Activated CD4-positive, alpha-beta memory T cell treated with anti-CD3 and anti-CD28 coated beads, Interleukin-2, amount 10 ng/mL, durations not matched to agents 7 days and 5 days (primary cell): ENCODE measurements around the gene STX17. TPM values are rescaled to one million over a fixed set of nuclear protein-coding genes. Genes with fewer than 3 reads are reported as not detected.
"Not testable (repeated sequence)": the region's sequence is repeated elsewhere in the genome, so short reads cannot be mapped to it uniquely, and the experiment has no call there.

Source experiments
- CTCF ChIA-PET: fragments of 350-600 bp; sonication (Branson Sonifier 250); formaldehyde crosslinking; loops from one replicate; lab custom pipeline; 2021; ENCODE audit warnings: antibody characterized with exemption, inconsistent platforms; lab: Charles Lee
- POLR2A ChIA-PET: fragments of 350-600 bp; sonication (Branson Sonifier 250); formaldehyde crosslinking; loops from one replicate; lab custom pipeline; 2021; ENCODE audit warnings: antibody characterized with exemption; lab: Charles Lee
- DNase-seq: peaks from one replicate; pipeline ENCODE4 v3.0.0-alpha.2; 2020
- H3K27ac Mint-ChIP-seq: one replicate; pipeline ENCODE4 v1.8.0; 2021; ENCODE audit warnings: mild to moderate bottlenecking, mixed read lengths
- H3K27me3 Mint-ChIP-seq: one replicate; pipeline ENCODE4 v1.8.0; 2021; ENCODE audit warnings: mixed read lengths
- H3K36me3 Mint-ChIP-seq: one replicate; pipeline ENCODE4 v1.8.0; 2021; ENCODE audit warnings: low read depth, mixed read lengths
- H3K4me1 Mint-ChIP-seq: one replicate; pipeline ENCODE4 v1.8.0; 2021; ENCODE audit warnings: mixed read lengths
- H3K4me3 Mint-ChIP-seq: one replicate; pipeline ENCODE4 v1.8.0; 2021; ENCODE audit warnings: mild to moderate bottlenecking, mixed read lengths
- H3K9me3 Mint-ChIP-seq: one replicate; pipeline ENCODE4 v1.8.0; 2021; ENCODE audit warnings: mixed read lengths
- total RNA-seq, 2 experiments: library from RNA; stranded (reverse); gene quantifications; one replicate each; pipeline ENCODE4 v1.2.3, GENCODE V29; 2021

The STX17 gene
- total RNA-seq, 2 experiments from 2014 or later, result 35.8 to 37.3 TPM

DNA sequence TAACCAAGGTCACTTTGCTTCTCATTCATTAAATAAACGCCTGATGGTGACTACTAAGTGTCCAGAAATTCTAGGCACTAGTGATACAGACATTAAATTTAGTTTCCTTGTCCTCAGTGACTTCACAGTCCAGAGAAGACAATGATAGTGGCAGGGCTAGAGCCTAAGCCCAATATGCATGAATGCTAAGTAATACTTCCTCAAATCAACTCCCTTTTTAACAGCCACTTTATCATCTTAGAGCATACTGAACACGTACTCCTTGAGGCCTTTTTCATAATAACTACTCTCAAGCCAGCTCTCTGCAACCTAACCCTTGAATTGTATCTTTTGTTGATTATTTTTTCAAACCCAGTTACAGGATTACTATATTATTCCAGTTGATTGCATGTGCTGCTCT is 74.1 kb downstream of the STX17 start:
- Mint-ChIP-seq H3K27me3 (no peaks in the 10 kb centered on the region), H3K4me1 (no peaks in the 10 kb centered on the region), H3K9me3 (no peaks in the 10 kb centered on the region), H3K4me3 (no peak overlapping the region), H3K27ac (no peak overlapping the region), H3K36me3 (peaks cover 2% of the 10 kb centered on the region)
- no peak for DNase-seq
- POLR2A ChIA-PET, result no interaction called here
- CTCF ChIA-PET, result interaction anchor here (0.9 to 1.4 kb wide), 3 partner anchors 156 to 344 kb away, joined by 3 read pairs; no protein-coding TSS in a partner anchor

DNA sequence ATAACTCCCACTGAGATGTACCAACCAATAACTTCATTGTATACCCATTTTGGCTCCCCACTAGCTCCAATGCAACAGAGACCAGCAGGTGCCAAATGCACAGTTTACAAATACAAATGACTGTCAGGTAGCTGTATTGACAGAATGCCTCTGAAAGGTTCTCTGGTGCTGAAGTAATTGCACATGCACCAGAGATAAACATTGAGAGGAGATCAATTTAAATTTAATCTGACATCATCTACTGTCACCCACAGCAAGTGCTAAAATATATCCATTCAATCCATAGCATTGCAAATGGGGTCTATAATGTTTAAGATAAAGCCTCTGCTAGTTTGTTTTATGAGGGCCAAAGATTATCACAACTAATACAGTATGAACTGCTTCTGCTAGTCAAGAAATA is 80.2 kb downstream of the STX17 start:
- Mint-ChIP-seq H3K27ac (no peak overlapping the region), H3K27me3 (no peaks in the 10 kb centered on the region), H3K4me1 (no peaks in the 10 kb centered on the region), H3K4me3 (no peak overlapping the region), H3K9me3 (peaks cover 12% of the 10 kb centered on the region), H3K36me3 (peaks cover 36% of the 10 kb centered on the region)
- CTCF ChIA-PET, result interaction anchor here (2.0 kb wide), 1 partner anchor 162 kb away, joined by 5 read pairs; no protein-coding TSS in a partner anchor
- no peak for DNase-seq
- POLR2A ChIA-PET, result interaction anchor here (1.1 kb wide), 1 partner anchor 12 kb away, joined by 3 read pairs; no protein-coding TSS in a partner anchor

DNA sequence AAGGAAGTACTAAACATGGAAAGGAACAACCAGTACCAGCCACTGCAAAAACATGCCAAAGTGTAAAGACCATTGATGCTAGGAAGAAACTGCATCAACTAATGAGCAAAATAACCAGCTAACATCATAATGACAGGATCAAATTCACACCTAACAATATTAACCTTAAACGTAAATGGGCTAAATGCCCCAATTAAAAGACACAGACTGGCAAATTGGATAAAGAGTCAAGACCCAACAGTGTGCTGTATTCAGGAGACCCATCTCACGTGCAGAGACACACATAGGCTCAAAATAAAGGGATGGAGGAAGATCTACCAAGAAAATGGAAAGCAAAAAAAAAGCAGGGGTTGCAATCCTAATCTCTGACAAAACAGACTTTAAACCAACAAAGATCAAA is 84.1 kb downstream of the STX17 start:
- CTCF ChIA-PET, POLR2A ChIA-PET, H3K4me3 Mint-ChIP-seq, H3K4me1 Mint-ChIP-seq, DNase-seq, H3K27me3 Mint-ChIP-seq, H3K27ac Mint-ChIP-seq: not testable (repeated sequence)
- Mint-ChIP-seq H3K36me3 (peaks cover 60% of the 10 kb centered on the region), H3K9me3 (peaks cover 12% of the 10 kb centered on the region)

DNA sequence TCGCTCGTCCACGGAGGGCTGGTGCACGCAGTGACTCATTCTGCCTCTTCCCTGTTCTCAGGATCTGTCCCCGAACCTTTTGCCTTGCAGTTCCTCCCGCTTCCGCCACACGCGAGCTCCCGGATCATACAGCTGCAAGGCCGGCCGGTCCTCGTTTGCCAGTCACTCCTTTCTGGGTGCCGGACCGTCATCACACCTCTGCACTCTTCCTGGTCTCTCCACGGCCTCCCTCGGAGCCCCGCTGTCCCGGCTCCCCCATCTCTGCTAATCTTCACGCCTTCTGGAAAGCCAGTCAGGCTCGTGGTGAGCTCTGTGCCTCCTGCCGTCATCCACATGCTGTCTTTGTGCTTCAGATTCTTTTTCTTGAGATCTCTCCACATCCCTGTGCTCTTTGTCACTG is 91.8 kb downstream of the STX17 start:
- ChIA-PET POLR2A (interaction anchor here (0.9 kb wide), 1 partner anchor 11 kb away, joined by 3 read pairs; no protein-coding TSS in a partner anchor), CTCF (no interaction called here)
- Mint-ChIP-seq H3K4me3 (no peak overlapping the region), H3K27ac (no peak overlapping the region), H3K27me3 (no peaks in the 10 kb centered on the region), H3K4me1 (no peaks in the 10 kb centered on the region), H3K36me3 (peaks cover 54% of the 10 kb centered on the region), H3K9me3 (no peaks in the 10 kb centered on the region)
- DNase-seq, result no peak

DNA sequence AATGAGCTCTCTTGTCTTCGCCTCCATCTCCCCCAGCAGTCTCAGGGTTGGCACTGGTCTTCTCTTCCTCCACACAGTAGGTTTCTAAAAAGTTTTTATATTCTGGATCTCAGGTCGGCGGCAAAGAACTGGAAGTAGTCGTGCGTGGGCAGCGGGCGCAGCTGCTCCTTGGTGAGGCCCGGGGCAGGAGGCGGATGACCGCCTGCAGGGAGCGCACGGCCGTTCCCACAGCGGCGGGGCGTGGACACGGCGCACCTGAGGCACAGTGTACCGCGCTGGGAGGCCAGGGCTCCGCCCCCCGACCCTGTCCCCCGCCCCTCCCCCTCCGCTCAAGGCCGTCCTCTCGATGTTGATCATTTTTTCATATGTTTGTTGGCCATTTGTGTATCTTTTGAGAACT is 92.4 kb downstream of the STX17 start:
- ChIA-PET POLR2A (interaction anchor here (0.9 kb wide), 1 partner anchor 12 kb away, joined by 3 read pairs; no protein-coding TSS in a partner anchor), CTCF (no interaction called here)
- peaks cover 56% of the 10 kb centered on the region for H3K36me3 Mint-ChIP-seq
- no peak for DNase-seq
- H3K4me1 Mint-ChIP-seq, result no peaks in the 10 kb centered on the region
- no peak overlapping the region for H3K27ac Mint-ChIP-seq
- H3K27me3 Mint-ChIP-seq, result no peaks in the 10 kb centered on the region
- H3K4me3 Mint-ChIP-seq, result no peak overlapping the region
- no peaks in the 10 kb centered on the region for H3K9me3 Mint-ChIP-seq

DNA sequence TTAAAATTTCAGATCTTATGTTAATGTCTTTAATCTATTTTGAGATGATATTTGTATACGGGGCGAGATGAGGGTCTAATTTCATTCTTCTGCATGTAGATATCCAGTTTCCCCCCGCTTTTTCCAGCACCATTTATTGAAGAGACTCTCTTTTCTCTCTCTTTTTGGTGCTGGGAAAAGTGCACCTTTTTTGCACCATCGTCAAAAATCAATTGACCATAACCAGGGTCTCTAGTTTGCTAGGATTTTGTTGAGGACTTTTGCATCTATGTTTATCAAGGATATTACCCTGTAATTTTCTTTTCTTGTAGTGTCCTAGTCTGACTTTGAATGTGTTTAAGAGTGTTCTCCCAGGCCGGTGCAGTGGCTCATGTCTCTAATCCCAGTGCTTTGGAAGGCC is 93.3 kb downstream of the STX17 start:
- DNase-seq, result no peak
- no peak overlapping the region for H3K27ac Mint-ChIP-seq
- H3K9me3 Mint-ChIP-seq, result no peaks in the 10 kb centered on the region
- no peaks in the 10 kb centered on the region for H3K27me3 Mint-ChIP-seq
- peaks cover 53% of the 10 kb centered on the region for H3K36me3 Mint-ChIP-seq
- ChIA-PET CTCF (no interaction called here), POLR2A (no interaction called here)
- no peak overlapping the region for H3K4me3 Mint-ChIP-seq
- no peaks in the 10 kb centered on the region for H3K4me1 Mint-ChIP-seq

DNA sequence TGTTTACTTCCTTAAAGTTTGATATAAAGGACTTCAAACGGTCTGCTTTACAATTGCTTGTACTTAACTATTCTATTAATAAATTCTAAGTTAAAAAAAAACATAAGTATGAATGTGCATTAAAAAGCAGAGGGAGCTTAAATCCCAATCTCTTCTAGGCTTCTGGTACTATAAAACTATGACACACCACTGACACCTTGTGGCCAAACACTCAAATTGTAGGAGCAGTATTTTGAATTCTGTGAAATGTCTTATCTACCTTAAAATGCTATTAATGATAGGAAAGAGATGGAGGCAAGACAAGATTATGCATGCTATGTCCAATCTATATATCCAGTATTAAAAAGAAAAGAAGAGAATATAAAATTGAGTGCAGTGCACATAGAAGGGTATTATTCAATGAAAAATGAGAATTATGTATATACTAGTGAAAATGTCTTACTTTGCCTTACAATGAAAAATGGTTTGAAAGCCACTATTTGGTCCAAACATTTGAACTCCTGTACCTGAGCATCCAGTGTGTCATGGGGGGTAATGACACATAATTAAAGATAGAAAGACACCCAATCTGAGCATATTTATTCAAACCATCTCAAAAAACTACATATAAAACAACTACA is 104.7 kb downstream of the STX17 start:
- peaks cover 2% of the 10 kb centered on the region for H3K9me3 Mint-ChIP-seq
- no peak overlapping the region for H3K27ac Mint-ChIP-seq
- H3K4me3 Mint-ChIP-seq, result no peak overlapping the region
- H3K27me3 Mint-ChIP-seq, result no peaks in the 10 kb centered on the region
- peak; percentile 35 for DNase-seq
- ChIA-PET POLR2A (interaction anchor here (0.8 kb wide), 1 partner anchor 186 kb away, joined by 3 read pairs; no protein-coding TSS in a partner anchor), CTCF (interaction anchor here (0.8 to 1.7 kb wide), 7 partner anchors 9 to 847 kb away, joined by 3 to 13 read pairs (median 3); partner anchors contain the start of gene NR4A3)
- peaks cover 28% of the 10 kb centered on the region for H3K36me3 Mint-ChIP-seq
- no peaks in the 10 kb centered on the region for H3K4me1 Mint-ChIP-seq

DNA sequence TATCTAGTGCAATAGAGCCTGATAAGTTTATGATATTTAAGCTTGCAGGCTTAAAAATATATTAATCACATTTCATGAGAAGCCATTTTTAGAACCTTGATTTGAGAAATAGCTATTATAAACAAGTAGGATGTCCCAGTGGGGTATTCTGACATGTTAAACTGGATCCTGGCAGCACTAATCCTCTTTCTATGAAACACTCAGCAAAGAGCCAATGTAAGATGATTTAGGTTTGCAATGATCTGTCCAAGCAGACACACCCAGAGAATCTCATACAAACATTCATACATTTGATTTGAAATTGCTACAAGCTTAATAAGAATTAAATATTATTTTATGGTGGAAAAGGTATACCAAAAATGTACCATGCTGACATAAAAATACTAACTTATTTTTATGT is 105.8 kb downstream of the STX17 start:
- Mint-ChIP-seq H3K27me3 (no peaks in the 10 kb centered on the region), H3K4me3 (no peak overlapping the region), H3K36me3 (peaks cover 27% of the 10 kb centered on the region), H3K27ac (no peak overlapping the region), H3K9me3 (peaks cover 2% of the 10 kb centered on the region), H3K4me1 (no peaks in the 10 kb centered on the region)
- POLR2A ChIA-PET, result no interaction called here
- CTCF ChIA-PET, result interaction anchor here (0.6 to 1.3 kb wide), 3 partner anchors 10 to 744 kb away, joined by 3 to 5 read pairs (median 4); no protein-coding TSS in a partner anchor
- DNase-seq, result no peak

DNA sequence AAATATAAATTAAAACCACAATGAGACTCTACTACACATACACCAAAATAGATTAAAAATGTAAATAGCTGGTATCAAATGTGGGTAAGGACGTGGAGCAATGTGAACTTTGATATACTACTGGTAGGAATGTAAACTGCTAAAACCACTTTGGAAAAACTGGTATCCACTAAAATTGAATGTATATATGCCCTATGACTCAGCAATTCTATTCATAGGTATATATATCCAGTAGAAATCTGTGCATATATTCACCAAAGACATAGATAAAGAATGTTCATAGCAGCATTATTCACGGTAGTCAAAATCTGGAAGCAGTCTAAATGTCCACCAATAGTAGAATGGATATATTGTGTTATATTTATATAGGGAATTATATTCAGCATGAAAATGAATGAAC is 107.1 kb downstream of the STX17 start:
- no peak for DNase-seq
- ChIA-PET POLR2A (no interaction called here), CTCF (interaction anchor here (1.1 to 1.7 kb wide), 3 partner anchors 32 to 293 kb away, joined by 3 to 8 read pairs (median 3); no protein-coding TSS in a partner anchor)
- Mint-ChIP-seq H3K27ac (no peak overlapping the region), H3K9me3 (peaks cover 2% of the 10 kb centered on the region), H3K4me1 (no peaks in the 10 kb centered on the region), H3K36me3 (peaks cover 25% of the 10 kb centered on the region), H3K27me3 (no peaks in the 10 kb centered on the region), H3K4me3 (no peak overlapping the region)

DNA sequence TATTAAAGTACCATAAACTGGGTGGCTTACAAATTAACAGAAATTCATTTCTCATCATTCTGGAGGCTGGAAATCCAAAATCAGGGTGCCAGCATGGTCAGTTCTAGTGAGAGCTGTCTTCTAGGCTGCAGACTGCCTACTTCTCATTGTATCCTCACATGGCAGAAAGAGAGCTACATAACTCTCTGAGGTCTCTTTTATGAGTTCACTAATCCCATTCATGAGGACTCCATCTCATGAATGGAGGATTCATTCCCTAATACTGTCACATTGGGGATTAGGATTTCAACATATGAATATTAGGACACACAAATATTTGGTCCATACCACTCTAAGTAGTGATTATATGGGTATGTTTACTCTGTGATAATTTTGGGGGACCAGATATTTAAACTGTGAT is 108.4 kb downstream of the STX17 start:
- peaks cover 30% of the 10 kb centered on the region for H3K36me3 Mint-ChIP-seq
- no peak overlapping the region for H3K4me3 Mint-ChIP-seq
- ChIA-PET POLR2A (no interaction called here), CTCF (no interaction called here)
- DNase-seq, result no peak
- H3K9me3 Mint-ChIP-seq, result peaks cover 2% of the 10 kb centered on the region
- H3K4me1 Mint-ChIP-seq, result no peaks in the 10 kb centered on the region
- H3K27ac Mint-ChIP-seq, result no peak overlapping the region
- H3K27me3 Mint-ChIP-seq, result no peaks in the 10 kb centered on the region

DNA sequence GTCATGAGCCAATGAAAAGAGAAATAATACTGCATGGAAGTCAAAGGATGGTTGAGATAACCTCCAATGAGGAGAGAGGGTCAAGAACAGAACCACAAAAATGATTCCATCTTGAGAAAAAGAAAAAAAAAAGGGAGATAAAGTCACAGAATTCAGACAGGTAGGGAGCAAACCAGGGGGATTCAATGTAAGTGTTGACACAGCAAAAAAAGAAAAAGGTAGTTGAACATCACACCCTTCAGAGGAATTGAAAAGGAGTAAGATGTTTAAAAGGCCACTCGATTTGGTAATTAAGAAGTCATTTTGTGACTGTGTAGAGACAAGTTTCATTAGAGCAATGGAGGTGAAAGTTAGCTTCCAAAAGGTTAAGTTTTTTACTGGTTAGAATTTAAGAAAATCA is 113.1 kb downstream of the STX17 start:
- no peak overlapping the region for H3K27ac Mint-ChIP-seq
- no peak for DNase-seq
- H3K9me3 Mint-ChIP-seq, result no peaks in the 10 kb centered on the region
- no peak overlapping the region for H3K4me3 Mint-ChIP-seq
- POLR2A ChIA-PET, result no interaction called here
- no peaks in the 10 kb centered on the region for H3K27me3 Mint-ChIP-seq
- peaks cover 24% of the 10 kb centered on the region for H3K36me3 Mint-ChIP-seq
- CTCF ChIA-PET, result interaction anchor here (0.7 kb wide), 1 partner anchor 51 kb away, joined by 3 read pairs; no protein-coding TSS in a partner anchor
- no peaks in the 10 kb centered on the region for H3K4me1 Mint-ChIP-seq
